ENCODE measurements around the gene MYL5. TPM values are rescaled to one million over a fixed set of nuclear protein-coding genes. Genes with fewer than 3 reads are reported as not detected.

Gene MYL5
- total and polyA plus RNA-seq, 3 donors from 2014 or later: 33.9 to 45.0 (median 34.2) TPM

GRCh38 chr4:681736-682451, 7.6 kb downstream of the MYL5 start:
- peaks cover 16% of the 10 kb centered on the region for H3K4me1 ChIP-seq
- H3K27me3 ChIP-seq: no peaks in the 10 kb centered on the region
- WGBS, 2 donors: 68% methylated on average over 46 of the region's 58 CpGs; no CpG with 5 or more reads in 1 of the 2 donors
- H3K36me3 ChIP-seq (ENCODE audit: low read depth, missing control alignments): no peaks in the 10 kb centered on the region
- no peak for DNase-seq
- TF ChIP-seq CTCF (IDR thresholded peaks at IDR 0.05) (no peak), POLR2A (IDR thresholded peaks at IDR 0.05) (no peak)
- intact Hi-C loops (cut with DNase I; ENCODE audit: low total_unique reads): no loop called here
- no peaks in the 10 kb centered on the region for H3K9me3 ChIP-seq
- no peak overlapping the region for H3K27ac ChIP-seq
- peak overlapping the region in 1 of 2 donors; percentile 43 for H3K4me3 ChIP-seq

- Histone ChIP-seq H3K4me1 (peaks cover 16% of the 10 kb centered on the region), H3K27ac (no peak overlapping the region), H3K27me3 (no peaks in the 10 kb centered on the region), H3K36me3 (ENCODE audit: low read depth, missing control alignments) (no peaks in the 10 kb centered on the region), H3K4me3 (no peak overlapping the region), H3K9me3 (no peaks in the 10 kb centered on the region)
- intact Hi-C loops (cut with DNase I; ENCODE audit: low total_unique reads): no loop called here
- DNase-seq: no peak
- TF ChIP-seq CTCF (IDR thresholded peaks at IDR 0.05): no peak
- TF ChIP-seq POLR2A (IDR thresholded peaks at IDR 0.05): no peak
- WGBS, 2 donors: 80 to 84% methylated on average over 5 to 23 of the region's 23 CpGs
Observed at GRCh38 chr4:682490-683172, 8.3 kb downstream of the MYL5 start.

- Histone ChIP-seq H3K27me3 (no peaks in the 10 kb centered on the region), H3K9me3 (no peaks in the 10 kb centered on the region), H3K36me3 (ENCODE audit: low read depth, missing control alignments) (no peaks in the 10 kb centered on the region), H3K4me1 (peaks cover 16% of the 10 kb centered on the region), H3K27ac (no peak overlapping the region), H3K4me3 (no peak overlapping the region)
- DNase-seq: no peak
- intact Hi-C loops (cut with DNase I; ENCODE audit: low total_unique reads): no loop called here
- TF ChIP-seq CTCF (IDR thresholded peaks at IDR 0.05): no peak
- TF ChIP-seq POLR2A (IDR thresholded peaks at IDR 0.05): no peak
- 72 to 81% methylated on average over 15 to 25 of the region's 25 CpGs for WGBS, 2 donors
Observed at GRCh38 chr4:683247-683897, 9.0 kb downstream of the MYL5 start.

GRCh38 chr4:683982-684622, 9.8 kb downstream of the MYL5 start:
- Histone ChIP-seq H3K4me1 (peaks cover 16% of the 10 kb centered on the region), H3K36me3 (ENCODE audit: low read depth, missing control alignments) (no peaks in the 10 kb centered on the region), H3K27ac (no peak overlapping the region), H3K27me3 (no peaks in the 10 kb centered on the region), H3K9me3 (no peaks in the 10 kb centered on the region), H3K4me3 (no peak overlapping the region)
- DNase-seq: peak; percentile 90
- intact Hi-C loops (cut with DNase I; ENCODE audit: low total_unique reads): no loop called here
- TF ChIP-seq CTCF (IDR thresholded peaks at IDR 0.05): peak; percentile 38 to 71 (median 69)
- no peak for TF ChIP-seq POLR2A (IDR thresholded peaks at IDR 0.05)
- whole genome bisulfite sequencing, 2 donors: 58% methylated on average over 19 of the region's 19 CpGs; no CpG with 5 or more reads in 1 of the 2 donors
